GM21367 (cell line): Measurements from ENCODE around the gene ACSL4.
"Not testable (repeated sequence)": the region's sequence is repeated elsewhere in the genome, so short reads cannot be mapped to it uniquely, and the experiment has no call there.

Experiments
- ATAC-seq: cut with Tn5 transposase; IDR thresholded peaks from one replicate; pipeline ENCODE4 v1.9.1; 2021; ENCODE audit not compliant: unreplicated experiment

The ACSL4 gene

DNA sequence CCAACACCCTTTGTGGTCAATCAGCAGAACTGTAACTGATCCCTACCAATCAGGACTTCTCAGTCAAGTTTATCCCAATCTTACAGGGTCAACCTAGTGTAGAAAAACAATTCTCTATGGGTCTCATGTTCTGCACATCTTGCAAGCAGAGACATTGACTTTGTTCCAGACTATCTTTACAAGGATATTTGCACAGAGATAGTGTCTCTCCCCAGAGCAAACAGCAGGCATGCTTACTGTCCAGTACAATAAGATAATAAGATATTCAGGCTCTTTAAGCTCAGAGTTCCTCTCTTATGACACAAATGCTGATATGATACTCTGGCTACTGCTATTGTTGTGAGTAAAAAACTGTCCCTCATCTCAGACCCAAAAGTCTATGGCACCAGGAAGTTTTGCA is 53.2 kb downstream of the ACSL4 start:
- ATAC-seq = no peak

DNA sequence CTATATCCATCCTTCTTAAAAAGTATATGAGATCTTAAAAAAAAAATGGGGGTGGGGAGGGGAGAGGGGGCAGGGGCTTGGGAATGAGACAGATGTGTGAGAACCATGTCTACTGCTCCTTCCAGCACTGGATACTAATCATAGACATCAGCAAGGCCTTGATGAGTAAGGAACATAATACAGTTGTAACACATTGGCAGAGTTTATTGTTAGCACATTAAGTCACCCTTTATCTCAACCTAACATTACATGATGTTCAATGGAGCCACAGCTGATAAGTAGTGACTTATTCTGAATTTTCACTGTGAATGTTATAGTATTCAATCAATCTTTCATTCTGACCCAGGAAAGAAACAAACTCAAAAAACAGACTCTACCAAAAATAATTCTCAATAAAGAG is 60.8 kb downstream of the ACSL4 start:
- no peak for ATAC-seq

DNA sequence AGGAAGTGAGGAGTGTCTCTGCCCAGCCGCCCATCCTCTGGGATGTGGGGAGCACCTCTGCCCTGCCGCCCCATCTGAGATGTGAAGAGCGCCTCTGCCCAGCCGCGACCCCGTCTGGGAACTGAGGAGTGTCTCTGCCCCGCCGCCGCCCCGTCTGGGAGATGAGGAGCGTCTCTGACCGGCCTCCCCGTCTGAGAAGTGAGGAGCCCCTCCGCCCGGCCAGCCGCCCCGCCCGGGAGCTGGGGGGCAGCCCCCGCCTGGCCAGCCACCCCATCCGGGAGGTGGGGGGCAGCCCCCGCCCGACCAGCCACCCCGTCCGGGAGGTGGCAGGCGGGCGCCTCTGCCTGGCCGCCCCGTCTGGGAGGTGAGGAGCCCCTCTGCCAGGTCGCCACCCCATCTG is 61.9 kb downstream of the ACSL4 start:
- not testable (repeated sequence) for ATAC-seq

DNA sequence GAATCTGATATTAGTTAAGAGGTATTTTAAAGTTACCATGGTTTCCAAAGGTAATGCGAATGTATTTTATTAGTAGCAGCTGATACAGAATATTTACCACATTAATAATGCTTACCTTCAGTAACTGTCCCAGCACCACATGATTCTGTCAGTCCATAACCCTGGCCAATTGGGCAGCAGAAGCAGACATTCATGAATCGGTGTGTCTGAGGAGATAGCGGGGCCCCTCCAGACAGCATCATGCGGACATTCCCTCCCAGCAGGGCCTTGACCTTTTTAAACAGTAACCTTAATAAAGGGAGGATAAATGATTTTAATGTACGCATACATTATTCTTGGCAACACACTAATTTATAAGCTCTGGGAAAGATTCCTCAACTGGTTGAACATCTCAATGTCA is 65.1 kb downstream of the ACSL4 start:
- no peak for ATAC-seq

DNA sequence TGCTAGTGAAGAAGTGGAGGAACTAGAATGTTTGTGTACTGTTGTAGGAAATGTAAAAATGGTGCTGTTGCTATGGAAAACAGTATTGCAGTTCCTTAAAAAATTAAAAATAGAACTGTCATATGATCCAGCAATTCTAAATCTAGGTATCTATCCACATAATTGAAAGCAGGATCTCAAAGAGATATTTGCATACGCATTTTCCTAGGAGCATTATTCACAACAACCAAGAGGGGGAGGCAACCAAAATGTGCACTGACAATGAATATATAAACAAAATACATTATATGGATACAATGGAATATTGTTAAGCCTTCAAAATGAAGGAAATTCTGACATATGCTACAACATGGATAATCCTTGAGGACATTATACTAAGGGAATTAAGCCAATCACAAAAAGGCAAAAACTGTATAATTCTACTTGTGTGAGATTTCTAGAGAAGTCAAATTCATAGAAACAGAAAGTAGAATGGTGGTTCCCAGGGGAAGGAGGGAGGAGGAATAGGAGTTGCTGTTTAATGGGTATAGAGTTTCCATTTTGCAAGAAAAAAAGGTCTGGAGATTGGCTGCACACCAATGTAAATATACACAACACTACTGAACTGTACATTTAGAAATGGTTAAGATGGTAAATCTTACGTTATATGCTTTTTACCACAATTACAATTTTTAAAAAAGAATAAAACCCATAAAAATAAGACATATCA is 72.5 kb downstream of the ACSL4 start:
- ATAC-seq = no peak

DNA sequence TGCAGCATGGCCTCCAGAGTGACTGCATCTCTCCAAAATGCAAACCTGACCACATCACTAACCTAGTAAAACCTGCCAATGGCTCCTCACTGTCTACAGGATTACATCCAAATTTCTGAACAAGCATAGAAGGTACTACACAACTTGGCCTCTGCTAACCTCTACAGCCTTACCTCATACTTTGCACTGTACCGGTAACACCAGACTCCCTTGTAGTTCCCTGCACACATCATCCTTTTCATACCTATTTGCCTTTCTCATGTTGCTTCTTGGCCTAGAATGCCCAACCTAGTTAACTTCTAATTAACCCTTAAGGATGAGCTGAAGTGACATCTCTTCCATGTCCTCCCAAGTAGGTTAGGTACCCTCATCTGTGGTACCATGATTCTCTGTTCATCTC is 74.7 kb downstream of the ACSL4 start:
- no peak for ATAC-seq

DNA sequence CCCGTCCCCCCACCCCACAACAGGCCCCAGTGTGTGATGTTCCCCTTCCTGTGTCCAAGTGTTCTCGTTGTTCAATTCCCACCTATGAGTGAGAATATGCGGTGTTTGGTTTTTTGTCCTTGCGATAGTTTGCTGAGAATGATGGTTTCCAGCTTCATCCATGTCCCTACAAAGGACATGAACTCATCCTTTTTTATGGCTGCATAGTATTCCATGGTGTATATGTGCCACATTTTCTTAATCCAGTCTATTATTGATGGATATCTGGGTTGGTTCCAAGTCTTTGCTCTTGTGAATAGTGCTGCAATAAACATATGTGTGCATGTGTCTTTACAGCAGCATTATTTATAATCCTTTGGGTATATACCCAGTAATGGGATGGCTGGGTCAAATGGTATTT is 75.7 kb downstream of the ACSL4 start:
- not testable (repeated sequence) for ATAC-seq

DNA sequence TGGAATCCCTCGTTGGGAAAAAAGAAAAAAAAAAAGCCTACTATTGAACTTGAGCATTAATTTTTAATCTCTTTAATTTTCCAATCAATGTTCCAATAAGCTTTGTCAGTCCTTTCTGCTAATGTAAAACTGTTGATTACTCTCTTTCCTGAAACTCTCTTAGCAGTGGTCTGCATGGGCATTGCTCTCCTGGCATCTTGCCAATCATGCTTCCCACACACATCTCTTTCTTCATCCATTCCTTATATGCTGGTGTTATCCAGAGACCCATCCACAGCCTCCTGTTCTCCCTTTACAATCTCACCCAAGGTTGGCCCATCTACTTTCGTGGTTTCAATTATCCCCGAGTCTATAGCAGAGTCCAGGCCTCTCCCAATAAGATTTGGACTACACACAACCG is 76.3 kb downstream of the ACSL4 start:
- no peak for ATAC-seq

DNA sequence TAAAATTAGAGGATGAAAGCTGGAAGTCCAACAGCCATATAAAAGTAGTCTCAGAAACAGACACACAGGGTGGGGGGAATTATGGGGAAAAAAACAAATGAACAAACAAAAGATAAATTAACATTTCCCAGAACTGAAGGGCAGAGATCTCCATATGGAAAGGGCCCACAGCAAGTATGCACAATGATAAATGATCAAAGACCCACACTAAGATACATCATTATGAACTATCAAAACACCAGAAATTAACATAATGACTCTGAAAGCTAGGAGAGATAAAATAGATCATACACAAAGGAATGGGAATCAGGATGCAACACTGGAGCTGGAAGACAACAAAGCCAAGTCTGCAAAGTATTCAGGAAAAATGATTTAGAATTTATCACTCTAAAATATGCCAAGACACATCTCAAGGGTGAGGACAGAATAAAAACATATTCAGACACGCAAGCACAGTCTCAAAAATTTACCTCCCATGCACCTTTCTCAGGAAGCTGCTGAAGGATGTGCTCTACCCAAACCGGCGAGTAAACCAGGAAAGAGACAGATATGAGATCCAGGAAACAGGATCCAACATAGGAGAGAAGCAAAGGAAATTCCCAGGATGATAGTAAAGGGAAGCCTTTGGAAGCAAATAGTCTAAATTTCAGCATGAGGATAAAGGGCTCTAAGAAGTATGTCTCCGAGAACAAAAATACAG is 77.4 kb downstream of the ACSL4 start:
- no peak for ATAC-seq

DNA sequence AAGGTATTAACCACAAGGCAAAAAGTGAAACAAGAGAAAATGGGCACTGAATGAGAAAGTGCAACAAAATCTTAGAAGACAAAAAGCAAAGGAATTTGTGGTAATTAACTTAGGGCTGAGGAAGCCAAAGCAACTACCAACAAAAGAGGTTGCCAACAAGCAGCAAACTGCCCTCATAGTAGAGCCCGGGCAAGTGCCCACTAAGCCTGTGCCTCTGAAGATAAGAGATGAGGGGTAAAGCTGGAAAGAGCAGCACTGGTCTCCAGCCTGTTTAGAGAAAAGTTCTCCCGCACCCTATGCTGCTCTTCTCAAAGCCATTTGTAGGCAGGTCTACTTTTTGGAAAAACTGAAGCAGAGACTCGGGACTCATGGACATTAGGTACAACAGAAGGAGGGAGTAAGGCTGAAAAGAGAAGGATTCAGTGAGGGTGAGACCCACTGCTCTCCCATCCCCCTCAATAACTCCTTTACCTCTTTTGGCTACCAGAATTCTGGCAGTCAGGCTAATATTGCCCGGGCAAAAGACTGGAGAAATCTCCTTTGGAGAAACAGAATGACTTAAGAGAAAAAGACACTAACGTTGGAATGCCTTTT is 78.4 kb downstream of the ACSL4 start:
- no peak for ATAC-seq

DNA sequence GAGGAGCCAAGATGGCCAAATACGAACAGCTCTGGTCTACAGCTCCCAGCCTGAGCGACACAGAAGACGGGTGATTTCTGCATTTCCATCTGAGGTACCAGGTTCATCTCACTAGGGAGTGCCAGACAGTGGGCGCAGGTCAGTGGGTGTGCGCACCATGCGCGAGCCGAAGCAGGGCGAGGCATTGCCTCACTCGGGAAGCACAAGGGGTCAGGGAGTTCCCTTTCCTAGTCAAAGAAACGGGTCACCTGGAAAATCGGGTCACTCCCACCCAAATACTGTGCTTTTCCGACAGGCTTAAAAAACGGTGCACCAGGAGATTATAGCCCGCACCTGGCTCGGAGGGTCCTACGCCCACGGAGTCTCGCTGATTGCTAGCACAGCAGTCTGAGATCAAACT is 88.4 kb downstream of the ACSL4 start:
- not testable (repeated sequence) for ATAC-seq

DNA sequence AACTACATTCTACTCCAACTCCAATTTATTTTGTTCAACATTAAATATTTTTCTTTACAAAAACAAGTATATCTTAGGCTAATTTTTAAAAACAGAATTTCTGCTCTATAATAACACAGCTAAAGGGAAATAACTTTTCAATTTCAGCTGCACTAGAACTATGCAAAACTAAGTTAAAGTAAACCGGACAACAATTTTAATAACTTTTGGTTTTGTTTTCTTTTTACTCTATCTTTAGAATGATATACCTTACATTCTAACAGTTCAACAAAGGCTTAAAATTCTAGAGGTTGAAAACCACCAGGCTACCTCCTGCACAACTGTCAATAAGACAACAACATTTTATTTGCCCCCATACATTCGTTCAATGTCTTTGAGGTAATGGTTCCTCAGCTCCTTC is 89.4 kb downstream of the ACSL4 start:
- ATAC-seq = no peak

DNA sequence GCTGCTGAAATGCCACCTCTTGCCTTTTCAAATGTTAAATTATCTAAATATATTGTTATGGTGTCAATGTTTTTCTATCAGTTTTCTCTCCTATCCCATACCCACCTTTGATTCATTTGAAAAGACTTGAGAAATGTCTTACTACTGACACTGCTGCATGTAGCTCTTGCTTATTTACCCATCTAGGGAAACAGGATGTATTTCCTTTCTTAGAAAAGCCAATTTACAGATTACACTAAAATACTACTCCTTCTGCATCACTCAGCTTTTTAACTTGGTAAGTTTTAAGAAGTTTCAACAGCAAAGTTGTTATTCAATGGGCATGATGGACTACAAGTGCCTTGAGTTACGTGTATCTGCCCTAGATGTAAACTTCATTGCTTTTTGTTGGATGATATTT is 94.9 kb downstream of the ACSL4 start:
- ATAC-seq = no peak

DNA sequence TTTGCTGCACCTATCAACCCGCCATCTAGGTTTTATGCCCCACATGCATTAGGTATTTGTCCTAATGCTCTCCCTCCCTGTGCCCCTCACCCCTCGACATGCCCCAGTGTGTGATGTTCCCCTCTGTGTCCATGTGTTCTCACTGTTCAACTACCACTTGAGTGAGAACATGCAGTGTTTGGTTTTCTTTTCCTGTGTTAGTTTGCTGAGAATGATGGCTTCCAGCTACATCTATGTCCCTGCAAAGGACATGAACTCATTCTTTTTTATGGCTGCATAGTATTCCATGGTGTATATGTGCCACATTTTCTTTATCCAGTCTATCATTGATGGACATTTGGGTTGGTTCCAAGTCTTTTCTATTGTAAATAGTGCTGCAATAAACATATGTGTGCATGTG is 95.6 kb downstream of the ACSL4 start:
- ATAC-seq = not testable (repeated sequence)

DNA sequence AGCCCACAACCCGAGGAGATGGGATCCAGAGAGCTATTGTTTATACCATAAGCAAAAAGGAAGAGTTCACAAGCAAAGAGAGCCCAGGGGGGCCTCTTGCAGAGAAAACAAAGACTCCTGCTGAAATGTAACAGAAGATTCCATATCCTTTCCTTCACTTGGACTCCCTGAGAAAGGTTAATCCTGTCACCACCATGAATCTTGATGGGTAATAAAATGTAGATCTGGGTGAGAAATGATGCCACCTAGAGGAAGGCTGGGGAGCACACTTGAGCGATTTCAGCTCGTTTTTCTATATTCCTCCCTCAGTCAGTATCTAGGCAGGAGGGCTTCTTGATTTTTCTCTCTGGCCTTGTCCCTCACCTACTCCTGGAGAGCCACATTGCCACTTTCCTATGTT is 97.9 kb downstream of the ACSL4 start:
- ATAC-seq = no peak

DNA sequence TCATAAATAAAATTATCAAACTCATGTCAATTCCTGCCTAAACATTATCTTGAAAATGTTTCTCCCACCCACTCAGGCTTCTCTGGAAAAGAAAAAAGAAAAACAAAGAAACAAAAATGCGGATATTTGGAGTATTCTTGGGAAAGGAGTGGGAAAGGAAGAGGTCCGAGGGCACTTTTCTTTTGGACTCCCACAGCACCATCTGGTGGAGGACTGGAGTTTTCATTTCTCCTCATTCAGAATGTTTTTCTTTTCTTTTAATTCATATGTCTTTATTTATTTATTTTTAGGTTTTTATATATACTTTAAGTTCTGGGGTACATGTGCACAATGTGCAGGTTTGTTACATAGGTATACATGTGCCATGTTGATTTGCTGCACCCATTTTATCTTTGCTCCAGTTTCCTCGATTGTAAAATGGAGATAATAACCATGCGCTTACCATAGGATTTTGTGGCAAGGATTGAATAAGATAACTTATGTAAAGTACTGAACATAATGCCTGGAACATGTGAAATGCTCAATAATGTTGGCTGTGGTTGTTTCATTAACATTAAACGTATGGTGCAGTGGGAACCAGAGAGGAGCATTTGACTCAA is 100.1 kb downstream of the ACSL4 start:
- ATAC-seq = no peak

DNA sequence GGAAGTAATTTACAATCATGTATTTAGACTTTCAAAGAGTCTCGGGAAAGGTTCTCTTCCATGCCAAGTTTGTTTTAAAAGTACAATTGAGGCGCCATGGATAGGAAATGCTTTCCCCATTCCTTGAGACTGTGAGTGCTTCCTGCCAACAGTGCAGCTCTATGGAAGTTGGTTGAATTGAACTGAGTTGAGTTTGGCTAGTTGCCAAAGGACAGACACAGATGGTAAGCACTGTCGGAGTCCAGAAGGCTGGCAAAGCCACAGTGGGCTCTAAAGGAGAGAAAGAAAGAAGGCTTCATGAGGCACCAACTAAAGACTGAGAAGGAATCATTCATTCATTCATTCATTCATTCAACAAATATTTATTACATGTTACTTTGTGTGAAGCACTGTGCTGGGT is 103.7 kb downstream of the ACSL4 start:
- ATAC-seq = no peak

DNA sequence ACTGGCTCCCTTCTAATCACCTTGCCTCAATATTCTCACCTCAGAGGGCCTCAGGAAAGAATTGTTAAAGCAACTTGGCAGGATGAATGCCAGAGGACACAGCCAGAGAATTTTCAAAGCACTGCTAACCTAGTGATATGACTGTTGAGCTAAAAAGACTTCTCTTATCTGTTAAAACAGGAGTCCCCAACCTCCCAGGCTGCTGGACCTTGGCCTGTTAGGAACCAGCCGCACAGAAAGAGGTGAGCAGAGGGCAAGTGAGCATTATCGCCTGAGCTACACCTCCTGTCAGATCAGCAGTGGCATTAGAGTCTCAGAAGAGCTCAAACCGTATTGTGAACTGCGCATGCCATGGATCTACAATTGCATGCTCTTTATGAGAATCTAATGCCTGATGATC is 106.4 kb downstream of the ACSL4 start:
- ATAC-seq = no peak

DNA sequence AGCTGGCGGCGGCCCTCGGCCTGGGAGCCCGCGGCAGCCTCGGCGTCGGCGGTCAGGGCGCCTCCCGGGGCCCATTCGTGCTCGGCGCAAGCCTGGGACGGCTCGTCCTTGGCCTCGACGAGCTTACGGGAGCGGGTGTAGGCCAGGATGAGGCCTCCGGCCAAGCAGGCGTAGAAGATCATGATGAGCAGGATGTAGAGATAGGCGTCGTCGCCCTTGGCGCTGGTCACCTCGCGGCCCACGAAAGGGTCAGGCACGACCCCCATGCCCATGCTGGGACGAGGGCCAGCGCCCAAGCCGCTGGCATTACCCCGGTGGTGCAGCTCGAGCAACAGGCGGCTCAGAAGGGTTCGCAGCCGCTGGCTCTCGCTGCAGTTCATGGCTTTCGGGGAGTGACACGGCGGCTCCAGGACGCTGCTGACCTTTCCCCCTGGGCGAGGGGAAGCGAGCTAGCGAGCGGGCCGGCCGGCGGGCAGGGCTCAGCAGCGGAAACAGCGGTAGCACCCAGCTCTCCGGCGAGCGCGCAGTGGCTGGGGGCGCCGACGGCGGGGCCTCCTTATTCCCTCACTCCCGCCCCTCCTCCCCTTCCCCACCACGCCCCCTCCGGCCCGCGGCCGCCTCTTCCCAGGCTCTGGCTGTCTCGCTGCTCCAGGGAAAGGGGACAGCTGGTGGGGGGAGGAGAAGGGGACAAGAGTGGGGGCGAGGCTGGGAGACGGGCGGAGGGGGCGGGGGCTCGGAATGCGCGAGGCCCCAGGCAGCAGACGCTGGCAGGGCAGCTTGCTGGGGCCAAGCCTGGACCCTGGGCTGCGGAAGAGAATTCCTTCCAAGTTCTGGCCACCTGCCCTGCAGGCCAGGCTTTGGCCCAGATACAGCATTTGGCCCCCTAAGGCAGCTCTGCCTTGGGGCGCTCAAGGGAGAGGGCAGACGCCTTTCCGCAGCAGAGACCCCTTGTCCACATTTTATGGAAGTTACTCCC is 108.1 kb downstream of the ACSL4 start, which contains the start of gene KCNE5:
Gene KCNE5, minus strand, starts transcription at position 532 of the 976 bp plus-strand sequence. Its CDS starts 152 bp downstream, at position 380.
- ATAC-seq = no peak

DNA sequence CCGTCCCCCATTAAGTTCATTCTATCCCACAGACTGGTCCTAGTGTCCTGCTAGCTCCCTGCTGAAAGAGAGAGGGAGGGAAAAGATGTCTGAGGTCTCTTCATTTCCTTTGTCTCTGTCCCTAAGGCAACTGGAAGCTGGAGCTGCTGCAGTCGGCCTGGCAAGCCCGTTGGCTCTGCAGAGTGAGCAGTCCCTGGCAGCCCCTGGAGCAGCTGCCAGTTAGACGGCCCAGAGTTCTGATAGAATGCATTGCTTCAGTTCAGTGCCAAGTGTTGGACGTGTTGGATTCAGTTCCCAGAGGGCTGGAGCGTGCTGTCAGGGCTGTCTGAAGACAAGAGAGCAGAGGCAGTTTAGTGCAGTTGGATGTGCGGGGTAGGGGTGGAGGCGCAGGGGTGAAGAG is 109.1 kb downstream of the ACSL4 start:
- no peak for ATAC-seq

DNA sequence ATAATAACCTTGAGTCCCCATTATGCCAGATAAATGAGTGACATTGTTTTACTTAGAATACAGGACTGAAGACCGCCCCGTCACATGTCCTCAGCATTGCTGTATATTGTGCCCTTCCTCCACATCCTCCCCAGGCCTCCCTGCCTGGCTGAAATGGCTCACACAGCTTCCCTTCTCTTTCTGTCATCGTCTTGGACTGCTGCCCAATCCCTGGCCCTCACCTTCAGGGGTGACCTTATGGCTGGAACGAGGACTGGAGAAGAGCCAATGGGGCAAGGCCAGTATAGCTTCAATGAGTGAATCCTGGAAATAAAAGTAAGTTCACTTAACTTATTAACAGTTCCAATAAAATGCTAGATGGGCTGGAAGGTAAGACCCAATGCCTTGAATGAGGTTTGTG is 110.8 kb downstream of the ACSL4 start:
- ATAC-seq = no peak
